Cardiac muscle cell (in vitro differentiated cells and primary cell): ENCODE results near the gene MYO1E. TPM values are rescaled to one million over a fixed set of nuclear protein-coding genes. Genes with fewer than 3 reads are reported as not detected.

Experiments
- DNase-seq, 2 donors: peaks; one replicate each; pipeline versions ENCODE4 v3.0.0 to v3.0.0-alpha.2; 2010 to 2017; ENCODE audit warnings: low read depth in 1 of 2, low spot score in 1 of 2
- H3K27ac ChIP-seq: fragments of 200-600 bp; sonication (generic); 2 replicates; pipeline ENCODE4 v1.5.1; 2016
- H3K27me3 ChIP-seq: fragments of 200-600 bp; sonication (generic); 2 replicates; pipeline ENCODE4 v1.6.0; 2016; ENCODE audit warnings: control low read depth
- H3K36me3 ChIP-seq: fragments of 200-600 bp; sonication (generic); 2 replicates; pipeline ENCODE4 v1.5.1; 2016; ENCODE audit warnings: control low read depth
- H3K4me1 ChIP-seq: fragments of 200-600 bp; sonication (generic); 2 replicates; pipeline ENCODE4 v1.8.1; 2017; ENCODE audit warnings: low read depth, mild to moderate bottlenecking, mixed run types
- H3K4me3 ChIP-seq: fragments of 200-600 bp; sonication (generic); 2 replicates; pipeline ENCODE4 v1.5.1; 2016; ENCODE audit warnings: mild to moderate bottlenecking
- H3K9me3 ChIP-seq: fragments of 200-600 bp; sonication (generic); 2 replicates; pipeline ENCODE4 v1.5.1; 2017; ENCODE audit warnings: low read depth, mild to moderate bottlenecking, control low read depth
- polyA plus RNA-seq: library from polyadenylated mRNA; unstranded; fragments of >200 nt; fragmentation: Nextera tagmentation; extraction: Ambion mirVana; gene quantifications from 2 replicates; pipeline ENCODE4 v1.2.1, GENCODE V29; 2016
- total RNA-seq: library from RNA; depleted of rRNA; stranded (reverse); fragments of >200 nt; gene quantifications from 2 replicates; pipeline ENCODE4 v1.2.3, GENCODE V29; 2016
- TF ChIP-seq, protein P1 (sequence below): IDR thresholded peaks from 2 replicates; pipeline ENCODE4 v1.5.1; 2012; ENCODE audit warnings: low read depth, mild to moderate bottlenecking, low read length

Gene MYO1E
- total and polyA plus RNA-seq, 2 experiments from 2014 or later: 22.0 to 27.7 TPM

- TF ChIP-seq, protein P1, sequence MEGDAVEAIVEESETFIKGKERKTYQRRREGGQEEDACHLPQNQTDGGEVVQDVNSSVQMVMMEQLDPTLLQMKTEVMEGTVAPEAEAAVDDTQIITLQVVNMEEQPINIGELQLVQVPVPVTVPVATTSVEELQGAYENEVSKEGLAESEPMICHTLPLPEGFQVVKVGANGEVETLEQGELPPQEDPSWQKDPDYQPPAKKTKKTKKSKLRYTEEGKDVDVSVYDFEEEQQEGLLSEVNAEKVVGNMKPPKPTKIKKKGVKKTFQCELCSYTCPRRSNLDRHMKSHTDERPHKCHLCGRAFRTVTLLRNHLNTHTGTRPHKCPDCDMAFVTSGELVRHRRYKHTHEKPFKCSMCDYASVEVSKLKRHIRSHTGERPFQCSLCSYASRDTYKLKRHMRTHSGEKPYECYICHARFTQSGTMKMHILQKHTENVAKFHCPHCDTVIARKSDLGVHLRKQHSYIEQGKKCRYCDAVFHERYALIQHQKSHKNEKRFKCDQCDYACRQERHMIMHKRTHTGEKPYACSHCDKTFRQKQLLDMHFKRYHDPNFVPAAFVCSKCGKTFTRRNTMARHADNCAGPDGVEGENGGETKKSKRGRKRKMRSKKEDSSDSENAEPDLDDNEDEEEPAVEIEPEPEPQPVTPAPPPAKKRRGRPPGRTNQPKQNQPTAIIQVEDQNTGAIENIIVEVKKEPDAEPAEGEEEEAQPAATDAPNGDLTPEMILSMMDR: no peak
- Histone ChIP-seq H3K4me3 (no peak overlapping the region), H3K27me3 (no peaks in the 10 kb centered on the region), H3K27ac (no peak overlapping the region), H3K4me1 (no peaks in the 10 kb centered on the region), H3K9me3 (no peaks in the 10 kb centered on the region), H3K36me3 (peaks cover 3% of the 10 kb centered on the region)
- no peak for DNase-seq
These were observed 215.3 kb downstream of the MYO1E start for GRCh38 chr15:59157396-59157795.

DNA sequence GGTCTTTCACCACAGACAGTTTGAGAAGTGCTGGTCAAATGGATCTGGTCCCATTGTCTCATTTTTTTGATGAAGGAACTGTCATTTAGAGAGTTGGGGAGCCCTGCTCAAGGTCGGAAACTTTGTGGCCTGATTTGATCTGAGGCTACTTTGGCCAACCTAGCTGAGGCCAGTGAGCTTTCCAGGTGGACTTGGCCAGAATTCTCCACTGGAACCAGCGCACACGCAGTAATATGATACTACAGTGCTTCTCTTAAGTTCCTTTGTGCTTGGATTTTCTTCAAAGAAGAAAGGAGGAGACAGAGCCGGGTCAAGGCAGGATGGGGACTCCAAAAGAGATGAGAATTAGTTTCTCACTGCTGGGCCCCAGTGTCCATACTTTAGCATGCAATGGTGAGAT is 217.2 kb downstream of the MYO1E start:
- TF ChIP-seq, protein P1: no peak
- Histone ChIP-seq H3K9me3 (no peaks in the 10 kb centered on the region), H3K27me3 (no peaks in the 10 kb centered on the region), H3K27ac (no peak overlapping the region), H3K4me3 (no peak overlapping the region), H3K36me3 (peaks cover 3% of the 10 kb centered on the region), H3K4me1 (no peaks in the 10 kb centered on the region)
- no peak for DNase-seq

DNA sequence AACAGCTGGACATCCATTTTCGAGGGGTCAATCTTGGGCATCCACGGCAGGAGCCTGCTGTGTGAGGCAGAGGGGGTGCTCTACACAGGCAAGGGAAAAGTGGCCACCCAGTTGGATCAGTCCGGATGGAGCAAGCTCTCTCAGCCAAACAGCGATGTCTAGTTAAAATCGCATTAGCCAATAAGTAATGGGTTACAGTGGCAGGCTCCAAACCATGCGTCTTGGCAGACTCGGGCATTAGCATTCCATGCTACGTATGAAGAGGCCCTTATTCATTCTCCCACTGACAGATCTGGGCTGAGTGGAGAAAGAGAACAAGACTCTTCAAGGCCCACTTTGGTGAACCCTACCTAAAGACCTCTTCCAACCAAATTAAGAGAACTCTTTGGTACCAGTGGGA is 218.4 kb downstream of the MYO1E start:
- H3K27ac ChIP-seq: no peak overlapping the region
- H3K36me3 ChIP-seq: peaks cover 9% of the 10 kb centered on the region
- no peaks in the 10 kb centered on the region for H3K9me3 ChIP-seq
- TF ChIP-seq, protein P1: no peak
- no peak overlapping the region for H3K4me3 ChIP-seq
- no peaks in the 10 kb centered on the region for H3K4me1 ChIP-seq
- no peaks in the 10 kb centered on the region for H3K27me3 ChIP-seq
- no peak for DNase-seq

DNA sequence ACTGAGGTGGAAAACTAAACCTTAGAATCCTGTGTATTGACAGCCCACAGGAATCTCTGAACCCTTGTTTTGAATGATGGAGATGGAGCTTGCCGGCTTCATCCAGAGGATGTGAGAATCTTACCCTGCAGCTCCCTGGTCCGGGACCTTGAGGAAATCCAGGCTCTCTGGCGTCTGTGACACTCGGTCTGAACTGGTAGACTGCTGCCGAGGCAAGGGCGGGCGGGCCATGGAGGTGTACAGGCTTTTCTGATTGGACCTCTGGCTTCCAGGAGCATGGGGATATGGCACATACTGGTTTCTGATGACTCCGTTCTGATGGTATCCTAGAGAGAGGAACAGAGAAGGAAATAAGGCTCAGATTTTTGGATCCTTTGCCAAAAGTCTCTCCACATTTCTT is 219.2 kb downstream of the MYO1E start:
- Histone ChIP-seq H3K36me3 (peaks cover 9% of the 10 kb centered on the region), H3K27ac (no peak overlapping the region), H3K4me3 (no peak overlapping the region), H3K9me3 (no peaks in the 10 kb centered on the region), H3K4me1 (no peaks in the 10 kb centered on the region), H3K27me3 (no peaks in the 10 kb centered on the region)
- DNase-seq: no peak
- TF ChIP-seq, protein P1: no peak

DNA sequence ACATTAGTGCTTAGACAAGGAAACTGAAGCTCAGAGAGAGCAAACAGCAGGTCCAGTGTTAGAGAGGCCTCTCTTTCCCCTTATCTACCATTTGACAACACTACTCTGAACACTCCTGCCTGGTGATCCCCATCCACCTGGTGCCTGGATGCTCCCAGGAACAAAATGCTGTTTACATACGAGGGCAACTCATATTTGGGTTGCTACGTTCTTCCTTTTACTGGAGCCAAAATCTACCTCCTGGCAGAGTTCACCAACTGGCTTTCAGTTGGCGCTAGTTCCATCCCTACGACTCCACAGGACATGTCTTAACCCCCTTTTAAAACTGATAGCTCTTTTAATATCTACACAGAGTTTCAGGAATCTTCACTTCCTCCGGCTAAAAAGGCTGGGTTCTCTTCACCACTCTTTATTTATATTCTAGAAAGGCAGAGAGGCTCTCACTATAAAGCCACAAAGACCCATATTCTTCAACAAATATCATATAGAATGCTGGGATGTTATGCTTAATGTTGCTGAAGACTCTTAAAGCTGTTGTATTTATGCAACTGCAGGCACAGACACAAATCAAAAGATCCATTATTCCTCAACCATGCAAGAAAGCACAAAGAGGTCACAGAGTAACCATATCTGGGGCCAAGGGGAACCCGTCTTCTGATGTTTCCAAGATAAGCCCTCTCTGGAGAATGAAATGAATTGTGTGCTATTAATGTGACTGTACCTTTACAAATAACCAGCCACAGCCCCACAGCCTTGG is 219.8 kb downstream of the MYO1E start:
- no peak overlapping the region for H3K27ac ChIP-seq
- TF ChIP-seq, protein P1: no peak
- H3K36me3 ChIP-seq: peaks cover 11% of the 10 kb centered on the region
- H3K27me3 ChIP-seq: no peaks in the 10 kb centered on the region
- H3K4me1 ChIP-seq: no peaks in the 10 kb centered on the region
- no peaks in the 10 kb centered on the region for H3K9me3 ChIP-seq
- H3K4me3 ChIP-seq: no peak overlapping the region
- DNase-seq: no peak

GRCh38 chr15:59150185-59150584 is 222.5 kb downstream of the MYO1E start:
- Histone ChIP-seq H3K4me1 (no peaks in the 10 kb centered on the region), H3K27ac (no peak overlapping the region), H3K36me3 (peaks cover 11% of the 10 kb centered on the region), H3K27me3 (no peaks in the 10 kb centered on the region), H3K4me3 (no peak overlapping the region), H3K9me3 (no peaks in the 10 kb centered on the region)
- TF ChIP-seq, protein P1: no peak
- DNase-seq: no peak
